Measurements from ENCODE around the gene ITPA. TPM values are rescaled to one million over a fixed set of nuclear protein-coding genes. Genes with fewer than 3 reads are reported as not detected.

ITPA gene
- total and polyA plus RNA-seq, 2 donors (not counting 3 experiments of a cell fraction or from before 2014, with no cell fraction given), result 43.2 to 65.0 TPM

- peaks cover 0 to 11% of the 10 kb centered on the region in 2 experiments for H3K27me3 ChIP-seq (ENCODE audit: control insufficient read depth in 2 of 2, insufficient read depth in 2 of 2, low read length in 2 of 2)
- no peak overlapping the region for H3K4me3 ChIP-seq (replicated peaks in 1 of 3; ENCODE audit: insufficient read depth in 1 of 3, low read depth in 1 of 3, low read length in 3 of 3)
- no peaks in the 10 kb centered on the region for H3K9me3 ChIP-seq (replicated peaks; ENCODE audit: control insufficient read depth, insufficient read depth, low read length)
- H3K9me1 ChIP-seq (replicated peaks; ENCODE audit: control insufficient read depth, extremely low read depth, insufficient read depth, low read length), result no peaks in the 10 kb centered on the region
- intact Hi-C loops (cut with micrococcal nuclease) (no loop called here), dilution Hi-C loops (cut with MboI; ENCODE audit: extremely low pct_ligation_motif_present, low sequenced_read_pairs) (no loop called here)
- H2AFZ ChIP-seq (ENCODE audit: low read depth, low read length), result no peak overlapping the region
- DNase-seq (ENCODE audit: low read depth, low spot score), result no peak
- no peaks in the 10 kb centered on the region for H4K20me1 ChIP-seq (replicated peaks; ENCODE audit: control insufficient read depth, extremely low read depth, insufficient read depth, low read length)
- no peak overlapping the region for H3K9ac ChIP-seq (replicated peaks; ENCODE audit: extremely low read depth, insufficient read depth, low read length)
- no peaks in the 10 kb centered on the region for H3K36me3 ChIP-seq (ENCODE audit: control insufficient read depth in 2 of 2, extremely low read depth in 1 of 2, insufficient read depth in 2 of 2, low read length in 2 of 2)
- no peak for FAIRE-seq
- H3K4me1 ChIP-seq (ENCODE audit: control insufficient read depth, extremely low read depth, insufficient read depth, low read length), result peaks cover 7% of the 10 kb centered on the region
- no peak overlapping the region for H3K4me2 ChIP-seq (ENCODE audit: insufficient read depth, low read length)
- ChIA-PET POLR2A (no interaction called here), CTCF (interaction anchor here (1.2 kb wide), 2 partner anchors 27 to 36 kb away, joined by 3 read pairs; no protein-coding TSS in a partner anchor)
- BruUV-seq (replicated peaks), result no TSS peak
- TF ChIP-seq JUN (IDR thresholded peaks at IDR 0.05; ENCODE audit: borderline replicate concordance, insufficient read depth, insufficient read length, low read depth), result no peak
- no peak for TF ChIP-seq POLR2A (IDR thresholded peaks at IDR 0.05; ENCODE audit: low read depth, low read length)
- no peak for TF ChIP-seq POLR2AphosphoS5 (IDR thresholded peaks at IDR 0.05; ENCODE audit: insufficient read depth, low read depth, low read length)
- TF ChIP-seq FOS (IDR thresholded peaks at IDR 0.05; ENCODE audit: borderline replicate concordance, insufficient read depth, low read length), result no peak
- TF ChIP-seq GATA2 (IDR thresholded peaks at IDR 0.05; ENCODE audit: insufficient read depth, insufficient read length, low read depth, low read length), result no peak
- no peak for TF ChIP-seq EZH2 (IDR thresholded peaks at IDR 0.05; ENCODE audit: borderline replicate concordance, low read depth, low read length, severe bottlenecking)
- TF ChIP-seq, protein P1, sequence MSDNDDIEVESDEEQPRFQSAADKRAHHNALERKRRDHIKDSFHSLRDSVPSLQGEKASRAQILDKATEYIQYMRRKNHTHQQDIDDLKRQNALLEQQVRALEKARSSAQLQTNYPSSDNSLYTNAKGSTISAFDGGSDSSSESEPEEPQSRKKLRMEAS (IDR thresholded peaks at IDR 0.05; ENCODE audit: insufficient read depth, insufficient read length), result no peak
- no peak overlapping the region for H3K27ac ChIP-seq (ENCODE audit: insufficient read depth, low read depth, low read length)
- no peaks in the 10 kb centered on the region for H3K79me2 ChIP-seq (ENCODE audit: control insufficient read depth, insufficient read depth, low read length)
Measured at GRCh38 chr20:3245711-3246110, 36.4 kb downstream of the ITPA start.

GRCh38 chr20:3246682-3247081, 37.4 kb downstream of the ITPA start:
- DNase-seq (ENCODE audit: low read depth, low spot score), result no peak
- Histone ChIP-seq H3K36me3 (ENCODE audit: control insufficient read depth in 2 of 2, extremely low read depth in 1 of 2, insufficient read depth in 2 of 2, low read length in 2 of 2) (no peaks in the 10 kb centered on the region), H2AFZ (ENCODE audit: low read depth, low read length) (no peak overlapping the region), H4K20me1 (replicated peaks; ENCODE audit: control insufficient read depth, extremely low read depth, insufficient read depth, low read length) (no peaks in the 10 kb centered on the region), H3K4me3 (replicated peaks in 1 of 3; ENCODE audit: insufficient read depth in 1 of 3, low read depth in 1 of 3, low read length in 3 of 3) (no peak overlapping the region), H3K9me3 (replicated peaks; ENCODE audit: control insufficient read depth, insufficient read depth, low read length) (no peaks in the 10 kb centered on the region), H3K79me2 (ENCODE audit: control insufficient read depth, insufficient read depth, low read length) (no peaks in the 10 kb centered on the region), H3K4me2 (ENCODE audit: insufficient read depth, low read length) (no peak overlapping the region), H3K9me1 (replicated peaks; ENCODE audit: control insufficient read depth, extremely low read depth, insufficient read depth, low read length) (no peaks in the 10 kb centered on the region), H3K4me1 (ENCODE audit: control insufficient read depth, extremely low read depth, insufficient read depth, low read length) (peaks cover 7% of the 10 kb centered on the region), H3K9ac (replicated peaks; ENCODE audit: extremely low read depth, insufficient read depth, low read length) (no peak overlapping the region), H3K27me3 (ENCODE audit: control insufficient read depth in 2 of 2, insufficient read depth in 2 of 2, low read length in 2 of 2) (peaks cover 0 to 11% of the 10 kb centered on the region in 2 experiments), H3K27ac (ENCODE audit: insufficient read depth, low read depth, low read length) (no peak overlapping the region)
- dilution Hi-C loops (cut with MboI; ENCODE audit: extremely low pct_ligation_motif_present, low sequenced_read_pairs) (no loop called here), intact Hi-C loops (cut with micrococcal nuclease) (no loop called here)
- POLR2A ChIA-PET, result interaction anchor here (0.6 to 0.7 kb wide), 2 partner anchors 10 to 50 kb away, joined by 3 to 15 read pairs; no protein-coding TSS in a partner anchor
- FAIRE-seq, result no peak
- CTCF ChIA-PET, result interaction anchor here (3.1 kb wide), 1 partner anchor 193 kb away, joined by 13 read pairs; no protein-coding TSS in a partner anchor
- no peak for TF ChIP-seq FOS (IDR thresholded peaks at IDR 0.05; ENCODE audit: borderline replicate concordance, insufficient read depth, low read length)
- no peak for TF ChIP-seq MYC (IDR thresholded peaks at IDR 0.05; ENCODE audit: low read depth, low read length)
- BruUV-seq (replicated peaks), result no TSS peak
